NCI-H446 (cell line): ENCODE results near the gene CDK12.

Experiments
- DNase-seq, 2 experiments: peaks; one replicate each; lab custom pipeline; 2025; lab: John Stamatoyannopoulos, UW

The CDK12 gene

DNA sequence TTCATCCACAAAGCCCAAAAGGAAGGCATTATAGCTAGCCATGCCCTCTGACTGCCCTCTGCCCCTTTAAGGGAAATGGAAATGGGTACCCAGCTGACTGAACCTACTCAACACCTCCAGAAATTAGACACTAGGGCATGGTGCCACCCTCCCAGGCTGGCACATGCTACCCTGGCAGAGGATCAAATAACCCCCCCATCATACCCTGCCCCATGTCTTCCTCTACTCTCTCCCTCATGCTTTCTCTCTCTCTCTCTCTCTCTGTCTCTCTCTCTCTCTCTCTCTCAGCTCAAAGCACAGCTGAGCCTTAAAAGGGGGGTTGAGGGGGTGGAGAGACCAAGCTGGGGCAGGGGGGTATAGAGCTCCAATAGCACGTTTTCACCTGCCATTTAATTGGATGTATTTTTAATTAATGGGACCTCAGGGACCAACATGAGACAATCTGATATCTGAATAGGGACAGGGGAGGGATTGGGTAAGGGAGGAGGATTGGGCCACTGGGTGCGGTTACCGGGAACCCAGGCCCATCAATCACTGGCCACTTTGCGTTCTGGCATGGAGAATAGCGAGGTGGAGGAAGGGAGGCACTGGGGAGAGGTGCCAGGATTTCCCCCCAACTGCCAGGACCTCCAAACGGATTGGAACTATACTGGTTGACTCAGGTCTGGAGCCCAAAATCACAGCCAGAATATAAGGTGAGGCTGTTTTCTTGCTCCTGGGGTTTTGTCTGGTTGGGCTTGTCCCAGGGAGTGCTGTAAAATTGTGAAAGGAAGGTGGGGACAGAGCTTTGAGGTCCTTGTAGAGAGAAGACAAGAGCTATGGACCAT is 88.7 kb downstream of the CDK12 start:
- DNase-seq = no peak

DNA sequence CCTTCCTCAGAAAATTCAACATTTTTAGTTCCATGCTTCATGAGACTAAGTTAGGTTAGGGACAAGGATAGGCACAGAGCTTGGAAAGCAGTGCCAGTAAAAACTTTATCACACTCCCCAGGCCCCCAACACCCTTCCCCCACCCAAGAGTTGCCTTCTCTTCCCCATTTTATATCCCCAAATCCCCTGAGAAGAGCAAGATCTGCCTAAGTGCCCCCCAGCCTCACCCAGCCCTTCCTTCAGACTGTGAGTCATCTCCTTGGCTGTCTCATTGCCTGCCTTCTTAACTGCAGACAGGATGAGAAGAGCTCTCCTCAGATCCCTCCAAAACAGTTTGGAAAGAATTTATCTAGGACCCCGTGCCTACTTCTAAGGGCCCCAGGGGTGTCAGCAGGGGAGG is 90.6 kb downstream of the CDK12 start:
- DNase-seq = no peak

DNA sequence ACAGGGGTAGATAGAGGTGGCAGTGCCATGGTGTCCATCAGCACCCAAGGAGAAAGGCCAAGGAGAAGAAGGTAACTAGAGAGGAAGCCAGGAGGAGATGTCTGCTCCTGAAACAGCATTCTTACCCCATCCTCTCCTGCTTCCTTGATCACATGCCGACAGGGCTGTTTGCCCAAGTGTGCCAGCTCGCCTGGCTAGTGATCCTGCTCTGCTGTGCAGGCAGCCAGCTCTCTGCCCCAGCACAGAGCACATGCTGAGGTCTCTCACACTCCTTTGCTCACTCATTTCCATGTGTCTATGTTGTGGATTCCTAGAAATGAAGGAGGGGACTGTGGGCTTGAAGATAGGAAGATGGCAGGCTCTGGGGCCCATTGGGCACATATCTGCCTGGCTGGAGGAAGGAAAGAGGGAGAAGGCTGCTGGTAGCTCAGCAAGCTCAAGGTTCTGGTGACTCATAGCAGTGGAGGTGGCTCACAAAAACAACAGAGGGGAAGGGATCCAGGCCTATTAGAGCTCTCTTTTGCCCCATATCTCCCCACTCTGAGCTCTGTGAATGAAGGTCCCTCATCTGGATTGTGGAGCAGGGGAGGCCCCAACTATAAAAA is 92.2 kb downstream of the CDK12 start:
- no peak for DNase-seq

DNA sequence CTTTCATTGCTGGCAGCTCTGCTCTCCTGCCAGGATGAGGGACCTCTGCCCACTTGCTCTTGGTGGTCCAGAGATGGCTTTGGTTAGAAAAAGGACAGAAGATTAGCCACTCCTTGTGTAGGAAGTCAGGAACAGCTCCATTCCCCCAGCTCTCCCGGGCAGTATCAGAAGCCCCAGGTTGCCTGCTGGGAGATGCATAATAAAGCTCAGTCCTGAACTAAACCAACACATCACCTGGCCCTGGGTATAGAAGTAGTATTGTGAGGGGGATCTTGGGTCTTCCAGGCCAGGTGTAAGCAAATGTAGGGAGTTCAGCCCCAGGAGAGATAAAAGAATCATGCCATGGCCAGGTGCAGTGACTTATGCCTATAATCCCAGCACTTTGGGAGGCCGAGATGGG is 94.1 kb downstream of the CDK12 start:
- no peak for DNase-seq

DNA sequence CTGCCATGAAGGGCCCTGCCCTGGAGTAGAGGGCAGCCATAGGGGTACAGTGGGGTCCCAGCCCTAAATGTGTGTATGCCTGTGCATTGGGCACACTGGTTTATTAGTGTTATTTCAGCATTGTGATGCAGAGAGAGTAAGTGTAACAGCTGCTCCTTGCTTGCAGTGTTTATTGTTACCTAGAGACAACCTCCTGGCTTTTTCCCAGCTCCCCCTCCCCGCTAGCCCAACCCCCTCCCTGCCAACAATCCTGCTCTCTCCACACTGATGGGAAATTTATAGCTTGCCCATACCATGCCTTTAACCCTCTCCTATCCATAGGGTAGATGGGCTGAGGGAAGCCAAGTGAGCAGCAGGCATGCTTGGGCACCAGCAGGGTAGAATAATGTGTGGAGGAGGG is 95.1 kb downstream of the CDK12 start:
- DNase-seq = peak in 1 of 2 experiments; percentile 11

DNA sequence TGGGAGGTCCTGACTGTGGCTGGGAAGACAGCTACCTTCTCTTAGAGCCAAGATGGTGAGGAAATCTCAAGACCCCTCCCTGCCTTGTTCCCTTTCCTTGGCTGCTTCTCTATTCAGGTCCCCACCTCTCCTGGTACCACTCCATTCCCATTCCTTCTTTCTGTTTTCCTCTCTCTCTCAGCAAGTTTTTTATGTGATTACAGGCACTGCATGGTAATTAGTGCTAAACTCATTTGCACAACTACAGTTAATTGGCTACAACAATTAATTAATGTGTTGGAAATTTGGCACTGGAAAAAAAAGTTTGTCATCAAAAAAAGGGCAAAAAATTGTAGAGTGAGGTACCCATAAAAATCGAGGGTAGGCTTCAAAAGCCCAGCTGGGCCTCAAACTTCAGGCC is 101.1 kb downstream of the CDK12 start:
- no peak for DNase-seq

DNA sequence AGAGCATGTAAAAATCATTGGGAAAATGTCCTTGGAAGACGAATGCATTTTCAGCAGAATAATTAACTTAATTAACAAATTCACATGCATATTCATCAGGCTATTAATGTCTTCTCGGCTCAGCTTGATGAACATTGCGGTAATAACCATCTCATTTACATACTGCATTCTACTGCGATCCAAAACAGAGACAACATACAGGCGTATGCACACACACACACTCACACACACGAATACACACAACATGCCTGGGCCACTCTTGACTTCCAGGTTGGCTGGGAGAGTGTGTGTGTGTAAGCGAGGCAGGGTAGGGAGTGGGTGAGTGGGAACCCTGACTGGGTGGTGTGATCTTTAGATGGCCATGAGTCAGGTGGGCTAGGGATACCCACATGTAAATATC is 101.7 kb downstream of the CDK12 start:
- DNase-seq = no peak

DNA sequence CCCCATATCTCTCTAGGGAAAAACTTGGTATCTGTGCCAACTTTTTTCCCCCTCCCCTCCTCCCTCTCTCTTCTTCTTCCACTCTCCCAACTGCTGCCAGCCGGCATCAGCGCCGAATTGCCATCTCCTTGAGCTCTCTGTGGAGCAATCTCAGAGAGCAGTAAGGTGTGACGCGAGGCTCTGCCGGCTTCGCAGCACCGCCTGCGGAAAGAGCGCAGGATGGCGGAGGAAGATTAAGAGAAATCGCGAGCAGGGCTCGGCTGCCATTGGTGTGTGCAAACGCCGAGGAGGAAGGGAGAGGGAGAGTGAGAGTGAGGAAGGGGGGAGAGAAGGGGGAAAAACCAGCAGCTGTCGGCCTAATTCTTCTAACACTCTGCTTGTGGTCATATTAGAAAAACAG is 102.2 kb downstream of the CDK12 start:
- DNase-seq = peak; percentile 14 to 62

- DNase-seq = peak in 1 of 2 experiments; percentile 16
Measured at GRCh38 chr17:39564211-39564848, 103.0 kb downstream of the CDK12 start.

- DNase-seq = no peak
Measured at GRCh38 chr17:39566094-39566850, 105.0 kb downstream of the CDK12 start.

DNA sequence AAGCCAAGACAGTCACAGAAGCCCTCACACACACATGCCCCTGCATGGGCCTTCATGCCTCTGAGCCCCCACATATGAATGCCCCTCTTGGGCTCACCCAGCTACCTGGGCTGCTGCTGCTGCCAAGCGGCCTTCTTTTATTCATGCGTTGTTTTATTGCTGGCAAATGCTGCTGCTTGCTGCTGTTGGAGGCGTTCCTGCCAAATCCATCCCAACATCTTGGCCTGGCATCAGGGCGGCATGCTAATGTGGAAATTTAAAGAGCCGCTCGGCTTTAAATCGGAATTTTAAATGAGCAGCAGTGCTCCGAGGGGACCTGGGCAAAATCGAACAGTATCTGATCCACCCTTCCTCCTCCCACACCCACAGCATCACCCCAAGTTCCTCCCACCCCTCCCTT is 107.4 kb downstream of the CDK12 start:
- DNase-seq = peak in 1 of 2 experiments; percentile 63

DNA sequence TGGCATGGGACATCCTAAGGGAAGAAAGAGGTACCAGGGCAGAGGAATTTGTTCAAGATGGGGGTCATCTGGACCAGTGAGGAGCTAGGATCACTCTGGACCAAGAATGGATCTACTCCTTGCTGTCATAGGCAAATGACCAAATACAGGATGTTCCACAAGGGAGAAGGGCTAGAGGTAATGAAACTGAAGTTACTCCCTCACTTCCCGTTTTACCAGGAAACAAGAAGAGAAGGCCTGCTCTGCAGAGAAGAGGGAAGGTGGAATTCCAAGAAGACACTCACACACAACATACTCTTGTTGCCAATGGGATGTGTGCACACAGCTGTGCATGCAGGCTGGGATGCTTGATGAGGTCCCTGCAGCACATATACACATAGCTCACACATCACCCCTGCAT is 107.8 kb downstream of the CDK12 start:
- no peak for DNase-seq

GRCh38 chr17:39572121-39572520 is 110.8 kb downstream of the CDK12 start:
- no peak for DNase-seq

DNA sequence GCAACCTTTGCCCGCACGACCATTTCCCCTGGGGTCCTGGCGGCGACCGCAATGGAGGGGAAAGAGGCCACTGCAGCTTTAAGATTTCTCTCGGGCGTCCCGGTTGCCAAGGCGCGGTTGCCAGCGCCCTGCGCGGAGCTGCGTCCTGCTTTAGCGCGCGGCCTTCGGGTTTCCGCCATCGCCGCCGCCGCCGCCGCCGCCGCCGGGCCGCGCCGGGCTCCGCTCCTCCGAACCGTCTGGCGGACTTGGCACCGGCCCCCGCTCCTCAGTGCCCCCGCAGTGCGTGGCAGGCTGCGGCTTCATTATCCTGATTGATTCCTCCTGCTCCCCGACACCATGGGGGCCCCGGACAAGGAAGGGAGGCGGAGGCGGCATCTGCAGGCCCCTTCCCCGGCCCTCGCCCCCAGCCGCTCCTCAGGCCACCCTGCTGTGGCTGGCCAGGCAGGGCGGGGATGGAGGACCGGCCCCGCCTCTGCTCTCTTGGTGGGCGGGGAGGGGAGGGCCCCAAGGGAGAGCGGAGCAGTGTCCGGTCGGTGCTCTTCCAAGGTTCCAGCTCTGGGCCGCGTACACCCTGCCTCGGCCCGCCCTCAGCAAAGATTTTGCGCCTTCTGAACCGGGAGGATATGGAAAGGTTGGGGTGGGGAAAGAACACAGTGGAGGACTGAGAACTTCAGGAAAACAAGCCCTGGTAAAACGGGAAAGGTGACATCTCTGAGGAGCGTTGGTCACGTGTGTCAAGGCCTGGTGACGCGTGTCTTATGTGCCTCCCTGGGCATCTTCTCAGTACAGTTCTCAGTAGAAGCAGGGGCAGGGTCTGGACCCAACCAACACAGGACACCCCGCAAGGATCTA is 112.4 kb downstream of the CDK12 start:
- DNase-seq = peak in 1 of 2 experiments; percentile 71

DNA sequence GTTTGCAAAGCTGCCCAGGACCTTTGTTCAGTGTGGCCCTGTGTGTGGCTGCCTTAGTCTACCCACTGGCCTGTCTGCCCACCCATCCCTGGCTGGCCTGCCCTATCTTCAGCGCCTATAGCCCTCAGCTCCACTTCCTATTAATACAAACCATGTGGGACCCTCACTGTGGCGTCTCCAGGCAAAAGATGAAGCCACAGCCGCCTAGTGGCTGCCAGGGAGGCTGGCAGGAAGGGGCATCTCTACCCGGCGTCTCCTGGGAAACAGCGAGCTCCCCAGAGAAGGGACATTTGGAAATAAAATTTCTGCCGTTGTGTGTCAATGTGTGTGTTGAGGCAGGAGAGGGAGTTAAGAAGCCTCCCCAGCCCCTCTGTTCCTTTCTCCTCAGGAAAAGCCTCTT is 114.9 kb downstream of the CDK12 start:
- DNase-seq = peak in 1 of 2 experiments; percentile 50

- DNase-seq = no peak
Measured at GRCh38 chr17:39578272-39578671, 117.0 kb downstream of the CDK12 start.

DNA sequence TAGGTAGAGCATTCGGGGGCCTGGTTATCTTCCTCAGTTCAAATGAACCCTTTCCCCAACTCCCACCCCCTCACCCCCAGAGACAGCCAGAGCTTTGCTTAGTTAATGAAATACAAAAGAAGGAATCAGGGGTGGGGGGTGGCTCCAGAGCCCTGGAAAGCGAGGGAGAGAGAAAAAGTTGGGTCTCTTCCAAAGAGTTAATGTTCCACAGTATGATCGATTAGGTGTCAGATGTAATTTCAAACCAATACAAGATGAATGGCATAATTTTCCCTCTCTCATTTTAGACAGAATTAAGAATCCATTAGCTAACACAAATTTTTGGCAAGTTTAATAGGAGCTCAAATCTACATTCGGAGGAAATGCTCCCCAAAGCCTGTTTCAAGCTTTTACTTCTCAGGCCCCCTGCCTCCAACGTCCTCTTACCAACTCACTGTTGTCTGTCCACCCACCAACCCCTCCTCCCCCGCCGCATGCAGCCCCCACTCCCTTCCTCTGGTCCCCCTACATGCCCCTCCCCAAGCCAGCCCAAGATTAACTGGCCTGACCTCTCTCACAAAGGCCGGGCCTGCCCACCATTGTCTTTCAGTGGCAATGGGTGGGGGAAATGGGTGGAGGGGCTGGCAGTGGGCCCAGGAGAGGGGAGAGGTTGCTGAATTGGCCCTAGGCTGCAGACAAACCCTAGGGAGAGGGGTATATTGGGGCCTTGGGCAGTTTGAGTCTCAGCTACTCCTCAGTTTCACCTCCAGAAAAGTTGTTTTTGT is 118.2 kb downstream of the CDK12 start:
- DNase-seq = no peak

DNA sequence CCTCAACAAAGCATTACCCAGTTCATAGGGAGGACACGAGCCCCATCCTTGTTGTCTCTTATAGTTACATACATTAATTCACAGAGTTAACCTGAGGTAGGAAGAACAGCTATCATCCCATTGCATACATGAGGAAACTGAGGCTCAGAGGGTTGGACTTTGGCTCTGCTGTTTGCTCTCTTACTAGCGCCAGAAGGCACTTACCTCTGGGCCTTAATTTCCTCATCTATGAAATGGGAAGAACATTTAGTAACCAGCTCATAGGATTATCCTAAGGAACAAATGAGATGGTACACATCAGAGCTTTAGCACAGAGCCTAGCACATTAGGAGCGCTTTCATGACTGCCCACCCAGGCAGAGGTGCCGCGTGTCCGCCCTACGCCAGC is 118.8 kb downstream of the CDK12 start:
- DNase-seq = no peak

- no peak for DNase-seq
Measured at GRCh38 chr17:39581071-39581758, 119.9 kb downstream of the CDK12 start.

DNA sequence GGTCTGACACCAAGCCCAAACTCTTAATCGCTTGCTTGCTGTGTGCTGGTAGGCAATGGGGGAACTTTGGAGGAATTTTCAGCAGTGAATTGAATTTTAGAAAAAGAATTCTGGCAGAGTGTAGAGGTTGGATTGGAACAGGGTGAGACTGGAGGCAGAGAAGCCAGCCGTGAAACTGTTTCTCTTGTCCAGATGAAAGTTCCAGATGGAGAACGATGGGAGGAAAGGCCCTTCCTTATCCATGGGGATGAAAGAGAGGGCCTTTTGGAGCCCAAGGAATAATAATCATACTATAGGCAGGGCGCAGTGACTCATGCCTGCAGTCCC is 120.4 kb downstream of the CDK12 start:
- no peak for DNase-seq
